GM12891 (cell line): Measurements from ENCODE around the gene ELFN2.

Experiments
- PAX5 ChIP-seq: IDR thresholded peaks from 2 replicates; pipeline ENCODE4 v1.6.1; 2011; ENCODE audit warnings: low read length, moderate library complexity, mild to moderate bottlenecking; ENCODE audit not compliant: insufficient read depth, severe bottlenecking
- POLR2A ChIP-seq: IDR thresholded peaks from 2 replicates; pipeline ENCODE4 v1.6.1; 2011; ENCODE audit warnings: low read depth, low read length, control low read depth
- POLR2AphosphoS5 ChIP-seq: IDR thresholded peaks from 2 replicates; pipeline ENCODE4 v1.6.1; 2011; ENCODE audit warnings: low read depth, low read length, control low read depth
- TAF1 ChIP-seq: IDR thresholded peaks from 2 replicates; pipeline ENCODE4 v1.6.1; 2011; ENCODE audit warnings: low read depth, low read length, control low read depth

DNA sequence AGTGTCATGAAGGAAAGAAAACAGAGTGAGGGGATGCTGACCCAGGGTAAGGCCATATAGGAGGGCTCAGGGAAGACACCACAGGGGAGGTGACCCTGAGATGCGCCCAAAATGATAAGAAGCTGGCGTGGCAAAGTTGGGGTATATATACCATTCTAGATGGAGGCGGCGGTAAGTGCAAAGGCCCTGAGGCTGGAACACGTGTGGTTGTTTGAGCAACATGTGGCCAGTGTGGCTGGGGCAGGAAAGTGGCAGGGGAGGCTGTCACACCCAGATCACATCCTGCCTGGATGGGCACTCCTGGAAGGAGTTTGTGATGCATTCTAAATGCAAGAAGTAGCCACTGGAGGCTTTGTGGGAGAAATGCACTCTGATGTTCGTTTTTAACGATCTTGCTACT is 74.8 kb downstream of the ELFN2 start:
- TF ChIP-seq PAX5: no peak
- no peak for TF ChIP-seq POLR2A
- no peak for TF ChIP-seq POLR2AphosphoS5
- TF ChIP-seq TAF1: no peak
